Keratinocyte (primary cell): ENCODE measurements around the gene ELOF1.

ENCODE experiments used
- EZH2 ChIP-seq: IDR thresholded peaks from one replicate; pipeline ENCODE4 v1.6.1; 2012; ENCODE audit warnings: inconsistent platforms, mild to moderate bottlenecking, low read length, moderate library complexity
- TF ChIP-seq, protein P1 (sequence below), 3 experiments: IDR thresholded peaks in 1 of 3; conservative IDR thresholded peaks in 1 of 3; optimal IDR thresholded peaks in 1 of 3; 2 replicates in 2 of 3; 3 replicates in 1 of 3; pipeline versions ENCODE3 to v1.5.1; 2011; ENCODE audit warnings: low read length in 3 of 3, mild to moderate bottlenecking in 3 of 3, moderate library complexity in 2 of 3, control low read depth in 1 of 3, inconsistent platforms in 1 of 3; ENCODE audit not compliant: insufficient read depth in 2 of 3; ENCODE audit errors: extremely low read depth in 1 of 3

- TF ChIP-seq, protein P1, sequence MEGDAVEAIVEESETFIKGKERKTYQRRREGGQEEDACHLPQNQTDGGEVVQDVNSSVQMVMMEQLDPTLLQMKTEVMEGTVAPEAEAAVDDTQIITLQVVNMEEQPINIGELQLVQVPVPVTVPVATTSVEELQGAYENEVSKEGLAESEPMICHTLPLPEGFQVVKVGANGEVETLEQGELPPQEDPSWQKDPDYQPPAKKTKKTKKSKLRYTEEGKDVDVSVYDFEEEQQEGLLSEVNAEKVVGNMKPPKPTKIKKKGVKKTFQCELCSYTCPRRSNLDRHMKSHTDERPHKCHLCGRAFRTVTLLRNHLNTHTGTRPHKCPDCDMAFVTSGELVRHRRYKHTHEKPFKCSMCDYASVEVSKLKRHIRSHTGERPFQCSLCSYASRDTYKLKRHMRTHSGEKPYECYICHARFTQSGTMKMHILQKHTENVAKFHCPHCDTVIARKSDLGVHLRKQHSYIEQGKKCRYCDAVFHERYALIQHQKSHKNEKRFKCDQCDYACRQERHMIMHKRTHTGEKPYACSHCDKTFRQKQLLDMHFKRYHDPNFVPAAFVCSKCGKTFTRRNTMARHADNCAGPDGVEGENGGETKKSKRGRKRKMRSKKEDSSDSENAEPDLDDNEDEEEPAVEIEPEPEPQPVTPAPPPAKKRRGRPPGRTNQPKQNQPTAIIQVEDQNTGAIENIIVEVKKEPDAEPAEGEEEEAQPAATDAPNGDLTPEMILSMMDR (optimal IDR thresholded peaks at IDR 0.05 in 1 of 3, IDR thresholded peaks at IDR 0.05 in 1 of 3, conservative IDR thresholded peaks at IDR 0.05 in 1 of 3; ENCODE audit: extremely low read depth in 1 of 3, insufficient read depth in 2 of 3, low read length in 3 of 3), result peak; percentile 63 to 74 (median 63)
- TF ChIP-seq EZH2, result no peak
Observed at GRCh38 chr19:11560404-11561051, 1.5 kb upstream of the ELOF1 start.
